Measurements from ENCODE around the gene CCDC186.
A peak's percentile ranks its signal among the peaks of the same experiment; 100 is the strongest.

The CCDC186 gene

DNA sequence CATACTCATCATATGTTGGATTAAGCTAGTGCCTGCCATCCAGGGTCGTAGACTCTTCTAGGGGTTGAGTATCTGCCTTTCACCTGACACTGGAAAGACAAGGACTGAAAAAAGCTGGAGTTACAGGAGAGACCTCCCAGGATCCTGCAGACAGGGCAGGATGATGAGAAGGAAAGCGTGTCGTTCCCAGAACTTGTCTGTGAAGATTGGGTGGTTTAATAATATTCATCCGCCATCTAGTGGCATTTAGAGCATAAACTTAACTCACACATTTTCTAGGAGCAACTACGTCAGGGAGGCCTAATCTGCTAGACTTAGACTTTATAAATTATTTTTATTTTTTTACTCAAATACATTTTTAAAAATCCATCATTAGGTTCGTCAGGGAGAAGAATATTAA lies 70.7 kb downstream of the CCDC186 start:
- DNase-seq = no peak

DNA sequence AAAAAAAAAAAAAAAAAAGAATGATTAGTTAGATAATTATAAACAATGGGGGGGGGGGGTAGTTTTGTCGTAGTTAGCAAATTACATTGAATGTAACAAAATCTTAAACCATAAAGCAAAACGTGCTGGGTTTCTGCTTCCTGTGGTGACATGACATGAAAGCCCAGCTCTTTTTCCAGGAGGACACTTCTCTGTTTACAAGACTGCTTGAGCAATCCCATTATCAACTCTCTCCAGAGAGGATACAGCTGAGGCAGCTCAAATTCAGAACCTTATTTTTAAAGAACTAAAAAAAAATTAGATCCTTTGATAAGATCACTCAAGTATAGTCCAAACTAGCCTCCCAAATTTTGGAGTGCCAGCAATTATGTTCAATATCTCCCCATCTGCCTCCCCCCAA lies 71.7 kb downstream of the CCDC186 start:
- no peak for DNase-seq

DNA sequence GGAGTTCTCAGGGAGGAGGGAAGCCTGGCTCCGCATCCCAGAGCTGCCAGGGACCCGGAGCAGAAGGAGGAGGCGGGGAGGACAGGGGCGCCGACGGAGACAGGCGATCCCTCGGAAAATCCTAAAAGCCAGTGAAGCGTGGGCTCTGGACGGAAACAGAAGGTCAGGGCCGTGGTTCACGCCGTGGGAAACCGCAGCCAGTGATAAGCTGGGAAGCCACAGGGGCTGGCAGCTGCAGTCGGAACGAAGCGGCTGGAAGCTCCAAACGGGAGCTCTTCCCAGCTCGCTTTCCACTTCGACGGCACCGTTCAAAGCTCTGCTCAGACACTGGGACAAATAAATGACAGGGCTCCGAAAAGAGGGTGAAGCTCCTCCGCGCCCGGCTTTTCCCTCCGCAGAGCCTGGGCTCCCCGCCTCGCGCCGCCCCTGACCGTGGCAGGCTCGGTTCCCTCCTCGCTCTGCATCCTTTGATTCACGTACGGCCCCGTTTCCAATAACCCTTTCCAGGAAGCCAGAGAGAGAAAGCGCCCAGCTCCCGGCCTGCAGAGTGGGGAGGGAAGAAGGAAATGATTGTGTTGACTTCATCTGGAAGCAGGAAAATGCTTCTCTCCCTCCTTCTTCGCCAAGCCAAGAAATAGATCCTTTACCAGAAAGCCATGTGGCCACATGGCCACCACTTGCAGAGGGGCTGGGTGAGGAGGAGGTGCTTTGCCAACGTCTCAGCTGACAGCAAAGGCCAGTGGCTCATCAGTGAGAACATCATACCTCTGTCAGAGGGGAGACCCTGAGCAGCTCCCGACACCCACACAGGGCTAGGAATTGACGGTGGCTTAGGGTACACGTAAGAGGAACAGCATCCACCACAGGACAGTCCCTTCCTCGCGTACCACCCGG lies 72.9 kb downstream of the CCDC186 start:
- peak; percentile 66 for DNase-seq

DNA sequence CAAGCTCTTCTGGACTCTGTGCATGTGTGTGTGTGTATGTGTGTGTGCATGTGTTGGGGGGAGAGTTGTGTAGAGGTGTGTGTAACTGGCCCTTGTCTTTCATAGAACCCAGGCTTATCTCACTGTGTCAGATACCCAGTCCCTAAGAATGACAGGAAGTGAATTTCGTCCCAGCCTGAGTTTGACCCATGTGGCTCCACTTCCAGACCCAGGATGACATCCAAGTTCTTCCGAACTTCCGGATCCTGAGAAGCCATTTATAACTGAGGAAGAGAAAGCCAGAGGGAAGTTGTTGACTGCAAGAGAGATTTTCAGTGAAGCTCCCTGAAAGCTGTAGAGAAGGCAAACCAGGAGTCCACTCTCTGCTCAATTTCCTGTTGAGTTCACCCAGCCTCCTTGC lies 77.1 kb downstream of the CCDC186 start:
- DNase-seq = no peak

DNA sequence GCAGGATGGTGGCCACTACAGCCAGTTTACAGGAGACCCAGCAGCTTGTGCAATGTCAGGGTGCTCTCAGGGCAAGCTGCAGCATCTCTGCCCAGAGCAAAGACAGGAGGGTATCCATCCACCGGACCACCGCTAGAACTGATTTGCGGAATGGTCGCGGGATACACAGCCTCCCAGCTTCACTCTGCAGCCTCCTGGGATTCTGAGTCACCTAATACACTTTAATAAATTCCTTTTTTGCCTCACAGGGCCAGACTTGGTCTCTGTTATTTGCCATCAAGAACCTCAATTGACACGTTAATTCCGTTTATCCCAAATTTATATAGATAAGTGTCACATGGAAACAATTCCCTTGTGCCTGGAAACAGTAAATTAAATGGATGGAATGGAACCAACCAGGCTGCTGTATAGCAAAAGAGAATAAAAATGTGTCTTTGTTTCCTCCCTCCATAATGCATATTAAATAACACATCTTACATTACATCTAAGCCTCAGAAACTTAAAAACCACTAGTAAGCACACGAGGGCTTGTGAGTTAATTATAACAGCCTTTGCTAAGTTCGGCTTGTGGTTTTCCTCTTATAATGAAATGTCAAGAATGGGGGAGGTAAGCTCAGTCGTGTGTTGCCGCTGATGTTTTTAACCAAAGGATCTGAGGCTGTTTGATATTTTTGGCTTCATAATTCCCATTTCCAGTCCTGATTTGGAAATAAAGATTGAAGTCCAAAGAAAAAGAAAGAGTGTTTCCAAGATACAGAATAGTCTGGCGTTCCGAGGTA lies 78.3 kb downstream of the CCDC186 start:
- DNase-seq = no peak

DNA sequence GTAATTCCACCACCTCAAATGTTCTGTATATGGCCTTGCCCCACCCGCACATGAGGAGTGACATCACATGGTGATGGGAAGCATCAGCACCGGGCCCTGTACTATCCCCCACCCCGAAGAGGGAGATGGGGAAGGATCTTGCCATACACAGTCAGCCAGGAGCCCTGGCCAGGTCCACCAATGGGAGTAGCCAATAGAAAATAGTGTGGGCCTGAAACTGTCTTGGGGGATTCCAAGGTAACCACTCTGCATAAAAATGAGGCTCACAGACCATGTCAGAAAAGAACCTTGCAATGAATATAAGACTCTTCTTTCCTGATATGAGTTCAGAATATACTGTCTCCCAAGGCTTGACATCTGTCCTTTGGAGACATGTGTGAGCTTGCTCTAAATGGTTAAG lies 79.2 kb downstream of the CCDC186 start:
- DNase-seq = no peak

DNA sequence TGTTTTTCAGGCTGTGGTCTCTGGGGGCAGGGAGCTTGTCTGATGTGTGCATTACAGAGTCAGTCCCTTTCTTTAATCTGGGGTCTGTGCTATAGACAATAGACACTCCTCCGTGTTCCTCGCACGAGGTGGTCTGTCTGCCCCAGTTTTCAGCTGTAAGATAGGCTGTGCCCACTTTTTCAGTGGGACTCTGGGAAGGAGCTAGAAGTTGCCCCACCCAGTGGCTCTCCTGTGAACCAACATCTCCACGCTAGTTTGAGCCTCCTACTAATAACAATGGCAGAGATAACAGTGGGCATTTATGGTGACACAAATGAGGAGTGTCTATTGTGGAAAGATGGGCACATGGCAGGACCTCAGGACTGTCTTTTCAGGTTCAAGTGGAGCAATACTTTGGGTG lies 86.3 kb downstream of the CCDC186 start:
- no peak for DNase-seq

DNA sequence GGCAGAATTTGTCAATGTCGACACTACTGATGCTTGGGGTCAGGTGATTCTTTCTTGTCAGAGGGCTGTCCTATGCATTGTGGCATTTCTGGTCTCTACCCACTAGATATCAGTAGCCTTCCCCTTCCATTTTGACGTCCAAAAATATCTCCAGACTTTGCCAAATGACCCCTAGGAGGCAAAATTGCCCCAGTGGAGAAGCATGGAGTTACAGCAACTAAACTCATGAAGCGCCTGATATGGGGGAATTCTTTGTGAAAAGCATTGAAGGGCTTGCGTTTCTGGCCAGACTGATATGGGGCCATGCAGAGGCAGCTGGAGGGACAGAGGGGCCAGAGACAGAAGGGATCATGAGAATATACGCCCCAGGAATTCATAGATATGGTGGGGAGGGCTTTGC lies 86.7 kb downstream of the CCDC186 start:
- no peak for DNase-seq

DNA sequence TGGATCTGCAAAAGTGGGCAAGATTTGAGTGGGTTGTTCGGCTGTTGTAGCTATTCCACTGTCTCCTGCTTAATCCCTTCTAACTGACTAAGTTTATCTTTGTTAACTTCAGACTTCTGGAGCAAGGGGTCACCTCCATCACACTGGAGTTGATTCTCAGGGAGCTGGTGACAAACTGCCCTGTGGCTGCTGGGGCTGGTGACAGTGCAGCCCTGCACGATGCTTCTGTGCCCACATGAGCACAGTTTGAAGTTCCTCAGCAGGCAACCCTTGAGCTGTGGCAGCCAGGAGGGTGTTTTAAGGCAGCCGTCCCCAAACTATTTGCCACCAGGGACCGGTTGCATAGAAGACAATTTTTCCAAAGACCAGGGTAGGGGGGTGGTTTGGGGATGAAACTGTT lies 89.8 kb downstream of the CCDC186 start:
- no peak for DNase-seq

DNA sequence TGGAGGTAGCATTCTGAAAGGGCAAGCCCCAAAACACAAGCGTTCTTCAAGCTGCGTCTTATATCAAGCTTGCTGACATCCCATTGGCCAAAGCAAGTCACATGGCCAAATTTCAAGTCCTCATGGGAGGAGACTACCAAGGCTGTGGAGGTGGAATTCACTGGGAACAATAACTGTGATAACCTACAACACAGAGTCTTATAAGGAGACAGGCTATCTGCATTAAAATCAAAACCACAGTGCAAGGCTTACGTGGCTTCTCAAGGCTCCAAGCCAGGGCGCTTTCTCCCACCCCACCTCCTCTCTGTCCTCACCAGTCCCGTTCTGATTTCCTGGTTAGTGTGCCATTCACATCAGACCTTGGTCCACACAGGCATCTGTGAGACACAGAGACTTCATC lies 91.0 kb downstream of the CCDC186 start:
- DNase-seq = no peak

DNA sequence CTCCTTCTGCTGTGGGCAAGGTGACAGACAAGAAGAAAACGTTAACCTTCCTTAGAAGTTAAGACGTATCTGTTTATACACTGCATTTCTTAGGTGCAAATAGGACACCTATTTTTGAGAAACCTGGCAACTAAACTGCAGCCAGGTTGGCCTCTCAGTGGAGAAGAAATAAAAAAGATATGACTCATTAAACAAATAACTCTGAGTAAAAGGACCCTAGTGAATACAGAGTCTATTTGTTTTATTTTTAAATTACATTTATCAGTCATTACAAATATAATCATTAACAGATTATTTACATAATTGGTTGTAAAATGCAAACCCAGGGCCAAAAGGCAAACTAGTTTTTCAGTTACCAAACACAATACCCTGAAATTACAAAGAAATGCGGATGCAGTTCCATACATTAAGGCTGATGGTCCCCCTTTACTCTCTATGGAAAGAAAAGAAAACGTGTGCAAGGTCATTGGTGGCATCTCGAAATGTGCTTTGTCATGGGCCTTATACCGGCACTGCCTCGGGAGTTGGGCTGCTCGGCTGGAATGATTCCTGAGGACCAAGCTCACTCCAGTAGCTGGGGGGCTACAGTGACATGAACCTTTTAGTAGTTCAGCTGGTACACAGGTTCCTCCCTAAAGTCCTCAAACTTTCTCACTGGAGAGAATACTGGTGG lies 92.0 kb downstream of the CCDC186 start:
- no peak for DNase-seq

DNA sequence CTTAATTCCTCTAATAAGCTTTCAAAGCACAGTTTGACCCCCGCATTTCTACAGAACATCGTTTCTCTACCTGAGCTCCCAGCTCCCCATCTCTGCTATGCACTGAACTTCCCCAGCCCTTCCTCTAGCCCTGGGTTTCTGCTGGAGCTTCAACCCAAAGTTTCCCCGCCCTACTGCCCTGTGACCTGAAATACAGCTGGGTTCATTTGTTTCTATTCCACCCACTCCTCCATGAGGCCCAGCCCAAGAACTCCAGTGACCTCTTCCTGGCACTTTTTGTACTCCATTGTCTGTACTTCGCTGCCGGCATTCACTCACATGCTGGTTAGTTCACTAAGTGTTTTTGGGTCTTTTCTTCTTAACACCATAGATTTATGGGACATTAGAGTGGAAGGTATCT lies 94.6 kb downstream of the CCDC186 start:
- no peak for DNase-seq

DNA sequence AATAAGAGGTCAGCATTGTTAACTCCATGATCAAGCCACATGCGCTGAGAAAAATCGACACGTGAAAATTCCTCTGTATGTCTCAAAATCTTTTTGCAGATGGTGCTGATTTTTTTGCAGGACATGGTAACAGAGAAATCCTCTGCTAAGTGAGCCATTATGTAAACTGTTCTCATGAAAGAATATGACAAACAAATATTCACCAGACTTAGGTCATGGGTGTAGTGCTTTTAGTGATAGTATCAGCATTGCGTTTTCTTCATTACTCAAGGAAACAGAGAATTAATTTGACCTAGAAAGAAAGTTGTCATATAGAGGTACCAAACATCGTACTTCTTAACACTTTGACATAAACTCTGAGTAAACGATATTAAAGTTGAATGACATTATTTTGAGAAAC lies 95.7 kb downstream of the CCDC186 start:
- DNase-seq = no peak

DNA sequence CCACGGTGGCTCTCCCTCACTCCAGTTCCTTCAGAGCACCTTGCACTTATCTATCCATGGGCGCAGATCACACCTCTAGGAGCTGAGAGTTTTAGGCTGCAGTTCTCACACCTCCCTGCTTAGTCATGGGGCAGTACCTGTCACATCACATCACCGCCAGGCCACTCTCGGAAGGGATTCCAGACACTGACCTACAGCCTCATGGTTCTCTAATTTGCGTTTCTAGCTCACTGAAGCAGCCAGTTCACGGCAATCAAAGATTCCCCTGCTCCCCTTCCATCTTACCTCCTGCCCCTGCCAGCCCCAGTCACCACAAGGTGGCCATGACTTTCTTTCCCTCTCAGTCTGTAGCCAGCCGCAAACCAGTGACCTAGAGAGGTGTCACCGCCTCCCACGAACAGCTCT lies 96.2 kb downstream of the CCDC186 start:
- DNase-seq = no peak

DNA sequence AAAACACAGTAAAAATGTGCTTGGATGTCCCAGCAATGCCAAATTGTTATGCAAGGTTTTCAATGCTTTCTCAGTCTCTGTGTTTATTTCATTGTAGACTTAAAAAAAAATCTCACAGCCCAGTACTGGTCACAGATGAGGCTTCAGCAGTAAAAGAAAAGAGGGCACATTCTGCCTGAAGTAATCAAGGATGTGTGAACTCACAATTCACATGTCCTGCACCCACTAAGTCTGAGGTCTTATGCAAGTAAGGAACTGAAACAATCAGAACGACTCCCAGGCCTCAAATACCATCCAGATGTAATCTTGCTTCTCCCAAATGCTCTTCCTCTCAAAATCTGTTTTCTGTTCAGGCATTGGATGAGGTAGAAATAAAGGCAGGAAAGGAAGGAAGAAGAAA lies 96.7 kb downstream of the CCDC186 start:
- DNase-seq = no peak

DNA sequence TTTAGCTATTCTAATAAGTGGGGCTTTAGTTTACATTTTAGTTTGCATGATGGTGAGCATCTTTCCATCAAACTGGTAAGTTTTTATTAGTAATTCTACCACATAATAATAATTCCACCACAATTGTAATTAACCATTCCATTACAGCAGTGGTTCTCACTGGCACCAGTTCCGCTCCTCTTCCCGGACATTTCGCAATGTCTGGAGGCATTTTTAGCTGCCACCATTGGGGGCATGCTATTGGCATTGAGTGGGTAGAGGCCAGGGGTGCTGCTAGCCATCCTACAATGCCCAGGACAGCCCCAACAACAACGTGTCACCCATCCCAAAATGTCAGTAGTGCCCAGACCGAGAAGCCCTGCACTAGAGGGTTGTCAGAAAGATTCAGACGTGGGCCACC lies 98.9 kb downstream of the CCDC186 start:
- DNase-seq = no peak

DNA sequence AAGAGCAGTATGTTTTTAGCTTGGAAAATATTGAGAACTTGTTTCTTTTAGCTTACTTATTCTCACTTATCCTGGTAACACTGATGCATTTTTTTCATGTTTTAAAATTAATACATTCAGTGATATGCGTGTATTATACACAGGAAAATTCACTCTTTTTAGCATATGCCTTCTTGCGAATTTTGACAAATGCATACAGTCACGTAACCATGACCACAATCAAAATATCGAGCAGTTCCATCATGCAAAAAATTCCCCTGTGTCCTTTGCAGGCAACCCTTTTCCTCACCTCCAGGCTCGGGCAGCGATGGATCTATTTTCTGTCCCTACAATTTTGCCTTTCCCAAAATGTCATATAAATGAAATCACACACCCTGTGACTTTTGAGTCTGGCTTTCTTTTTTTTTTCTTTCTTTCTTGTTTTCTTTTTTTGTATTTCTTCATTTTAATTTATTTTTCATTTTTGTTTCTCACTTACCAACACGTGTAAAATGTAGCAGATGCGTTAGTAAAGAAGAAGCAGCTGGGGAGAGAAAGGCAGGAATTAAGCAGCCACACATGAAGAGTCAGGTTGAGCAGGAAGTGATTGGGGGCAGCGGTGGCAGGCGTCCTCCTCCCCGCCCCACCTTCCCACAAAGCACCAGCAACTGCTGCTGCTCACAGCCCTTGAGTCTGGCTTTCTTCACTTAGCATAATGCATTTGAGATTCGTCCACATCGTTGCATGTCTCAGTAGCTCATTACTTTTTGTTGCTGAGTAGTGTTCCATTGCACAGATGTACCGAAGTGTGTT lies 100.4 kb downstream of the CCDC186 start:
- no peak for DNase-seq

DNA sequence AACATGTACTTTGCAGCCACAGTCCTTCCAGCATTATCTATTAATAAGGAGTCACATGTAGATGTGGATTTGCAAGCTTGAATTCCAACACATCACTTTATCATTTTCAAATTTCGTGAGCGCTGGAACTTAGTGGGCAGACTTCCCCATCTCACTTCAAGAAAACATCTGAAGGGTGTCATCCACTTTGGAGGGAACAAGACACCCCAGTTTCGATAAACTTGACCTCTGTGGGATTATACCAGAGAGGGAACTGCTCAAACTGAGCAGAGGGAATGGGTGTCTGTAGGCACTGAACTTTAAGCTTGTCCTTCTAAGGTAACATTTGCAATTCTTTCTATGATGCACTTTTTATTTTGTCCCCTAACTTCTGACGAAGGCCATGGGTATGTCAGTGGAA lies 102.8 kb downstream of the CCDC186 start:
- no peak for DNase-seq

All from femur (tissue), 1 donor.